GM12892 (cell line): Measurements from ENCODE around the gene OTUD4.
"Not testable (repeated sequence)": the region's sequence is repeated elsewhere in the genome, so short reads cannot be mapped to it uniquely, and the experiment has no call there.

Experiments
- DNase-seq: peaks from one replicate; pipeline ENCODE4 v3.0.0; 2011; ENCODE audit not compliant: insufficient read length
- FAIRE-seq: peaks from 2 replicates; lab custom pipeline; 2011; peaks lifted over from hg19 to GRCh38; lab: Jason Lieb, UNC
- POLR2A ChIP-seq: IDR thresholded peaks from 2 replicates; pipeline ENCODE4 v1.6.1; 2011; ENCODE audit warnings: low read depth, low read length, control low read depth
- POLR2AphosphoS5 ChIP-seq: IDR thresholded peaks from 2 replicates; pipeline ENCODE4 v1.6.1; 2011; ENCODE audit warnings: low read depth, low read length, control low read depth
- TAF1 ChIP-seq: IDR thresholded peaks from 2 replicates; pipeline ENCODE4 v1.6.1; 2011; ENCODE audit warnings: low read depth, mild to moderate bottlenecking, control low read depth, low read length, borderline replicate concordance

Gene OTUD4

GRCh38 chr4:145148980-145149379, 31.4 kb downstream of the OTUD4 start:
- no peak for FAIRE-seq
- no peak for DNase-seq
- no peak for TF ChIP-seq POLR2AphosphoS5
- no peak for TF ChIP-seq TAF1
- no peak for TF ChIP-seq POLR2A

GRCh38 chr4:145136219-145136618, 44.2 kb downstream of the OTUD4 start:
- peak; percentile 17 for FAIRE-seq
- DNase-seq = not testable (repeated sequence)

- peak; percentile 52; the same call in 1 of the 2 replicates for TF ChIP-seq POLR2AphosphoS5
- TF ChIP-seq TAF1 = no peak
- no peak; the same call in 1 of the 2 replicates for TF ChIP-seq POLR2A
- DNase-seq (peak; percentile 9), FAIRE-seq (peak; percentile 85)
These were observed 47.8 kb downstream of the OTUD4 start for GRCh38 chr4:145132511-145133098.

GRCh38 chr4:145131848-145132247, 48.5 kb downstream of the OTUD4 start:
- TF ChIP-seq POLR2AphosphoS5 (no peak), POLR2A (no peak), TAF1 (no peak)
- FAIRE-seq = no peak
- DNase-seq = no peak

GRCh38 chr4:145130788-145131399, 49.5 kb downstream of the OTUD4 start:
- DNase-seq (no peak), FAIRE-seq (peak; percentile 72)
- no peak for TF ChIP-seq TAF1
- peak; percentile 37; the same call in 1 of the 2 replicates for TF ChIP-seq POLR2AphosphoS5
- no peak for TF ChIP-seq POLR2A

GRCh38 chr4:145130130-145130529, 50.3 kb downstream of the OTUD4 start:
- DNase-seq (no peak), FAIRE-seq (no peak)
- TF ChIP-seq POLR2A (no peak), TAF1 (no peak), POLR2AphosphoS5 (no peak)

- FAIRE-seq (no peak), DNase-seq (no peak)
- TF ChIP-seq TAF1 (no peak), POLR2A (no peak), POLR2AphosphoS5 (no peak)
These were observed 55.0 kb downstream of the OTUD4 start for GRCh38 chr4:145125396-145125795.

GRCh38 chr4:145108128-145108527, 72.3 kb downstream of the OTUD4 start:
- no peak for DNase-seq
- TF ChIP-seq TAF1 (no peak), POLR2AphosphoS5 (no peak), POLR2A (no peak)
- FAIRE-seq = no peak

GRCh38 chr4:145107126-145107525, 73.3 kb downstream of the OTUD4 start:
- TF ChIP-seq POLR2A = no peak
- TF ChIP-seq TAF1 = no peak
- no peak for TF ChIP-seq POLR2AphosphoS5
- DNase-seq (no peak), FAIRE-seq (no peak)

GRCh38 chr4:145103496-145103895, 76.9 kb downstream of the OTUD4 start:
- no peak for DNase-seq
- TF ChIP-seq POLR2A (no peak), TAF1 (no peak), POLR2AphosphoS5 (no peak)
- peak; percentile 44 for FAIRE-seq

GRCh38 chr4:145102619-145103018, 77.8 kb downstream of the OTUD4 start:
- FAIRE-seq (peak; percentile 82), DNase-seq (no peak)
- TF ChIP-seq TAF1 = no peak
- no peak for TF ChIP-seq POLR2A
- TF ChIP-seq POLR2AphosphoS5 = no peak

GRCh38 chr4:145101091-145101490, 79.3 kb downstream of the OTUD4 start:
- no peak for TF ChIP-seq POLR2A
- TF ChIP-seq TAF1 = no peak
- TF ChIP-seq POLR2AphosphoS5 = no peak
- FAIRE-seq (no peak), DNase-seq (no peak)

GRCh38 chr4:145099653-145100052, 80.7 kb downstream of the OTUD4 start:
- FAIRE-seq (no peak), DNase-seq (no peak)
- TF ChIP-seq TAF1 (no peak), POLR2A (no peak), POLR2AphosphoS5 (no peak)
